HepG2 (cell line): ENCODE data around the gene TBL2. TPM values are rescaled to one million over a fixed set of nuclear protein-coding genes. Genes with fewer than 3 reads are reported as not detected.
A peak's percentile ranks its signal among the peaks of the same experiment; 100 is the strongest.

Source experiments
- CAMTA2 ChIP-seq: sonication (generic); formaldehyde crosslinking; IDR thresholded peaks from 2 replicates; pipeline ENCODE4 v1.4.0; 2020; ENCODE audit warnings: mild to moderate bottlenecking, missing genetic modification reagents, borderline replicate concordance
- CBFB ChIP-seq: sonication (generic); formaldehyde crosslinking; IDR thresholded peaks from 2 replicates; pipeline ENCODE4 v1.4.0; 2020; ENCODE audit warnings: missing genetic modification reagents
- CENPT ChIP-seq: sonication (generic); formaldehyde crosslinking; IDR thresholded peaks from 2 replicates; pipeline ENCODE4 v1.8.0; 2022; ENCODE audit warnings: low read depth, mild to moderate bottlenecking, moderate library complexity, missing genetic modification reagents
- DR1 ChIP-seq: sonication (generic); formaldehyde crosslinking; IDR thresholded peaks from 2 replicates; pipeline ENCODE4 v1.8.0; 2021; ENCODE audit warnings: mild to moderate bottlenecking, missing genetic modification reagents, inconsistent platforms
- KLF6 ChIP-seq: IDR thresholded peaks from 2 replicates; pipeline ENCODE4 v1.8.0; 2016; ENCODE audit warnings: missing biosample characterization, missing genetic modification reagents
- KMT2A ChIP-seq: sonication (generic); formaldehyde crosslinking; IDR thresholded peaks from 2 replicates; pipeline ENCODE4 v1.4.0; 2020; ENCODE audit warnings: missing genetic modification reagents
- NBN ChIP-seq: fragments of 450-650 bp; conservative IDR thresholded peaks from 2 replicates; pipeline ENCODE4 v1.6.1; 2017
- NPAS2 ChIP-seq: sonication (generic); formaldehyde crosslinking; IDR thresholded peaks from 2 replicates; pipeline ENCODE4 v1.8.0; 2022; ENCODE audit warnings: mild to moderate bottlenecking, missing genetic modification reagents, borderline replicate concordance
- RXRB ChIP-seq: IDR thresholded peaks from 2 replicates; pipeline ENCODE4 v1.6.1; 2016; ENCODE audit warnings: borderline replicate concordance, missing genetic modification reagents, missing compliant biosample characterization
- SALL1 ChIP-seq: sonication (generic); formaldehyde crosslinking; IDR thresholded peaks from 2 replicates; pipeline ENCODE4 v1.8.0; 2022; ENCODE audit warnings: mild to moderate bottlenecking, missing genetic modification reagents
- SIN3B ChIP-seq: fragments of 150-350 bp; IDR thresholded peaks from 2 replicates; pipeline ENCODE4 v1.6.1; 2014; ENCODE audit warnings: low read length
- ZFP36L1 ChIP-seq: sonication (generic); formaldehyde crosslinking; IDR thresholded peaks from 2 replicates; pipeline ENCODE4 v1.8.0; 2022; ENCODE audit warnings: mild to moderate bottlenecking, missing genetic modification reagents, moderate library complexity
- ZMYM2 ChIP-seq: sonication (generic); formaldehyde crosslinking; IDR thresholded peaks from 2 replicates; pipeline ENCODE4 v1.8.0; 2022; ENCODE audit warnings: mild to moderate bottlenecking, missing genetic modification reagents
- ZMYM4 ChIP-seq: sonication (generic); formaldehyde crosslinking; IDR thresholded peaks from 2 replicates; pipeline ENCODE4 v1.8.1; 2023; ENCODE audit warnings: mild to moderate bottlenecking, missing genetic modification reagents
- ZNF230 ChIP-seq: sonication (generic); formaldehyde crosslinking; IDR thresholded peaks from 2 replicates; pipeline ENCODE4 v1.4.0; 2020; ENCODE audit warnings: mild to moderate bottlenecking, missing genetic modification reagents
- ZNF441 ChIP-seq: sonication (generic); formaldehyde crosslinking; IDR thresholded peaks from 2 replicates; pipeline ENCODE4 v1.7.0; 2021; ENCODE audit warnings: missing genetic modification reagents, borderline replicate concordance
- ZNF605 ChIP-seq: sonication (generic); formaldehyde crosslinking; IDR thresholded peaks from 2 replicates; pipeline ENCODE4 v1.8.0; 2022; ENCODE audit warnings: mild to moderate bottlenecking, missing genetic modification reagents
- ZNF772 ChIP-seq: sonication (generic); formaldehyde crosslinking; IDR thresholded peaks from 2 replicates; pipeline ENCODE4 v1.5.0; 2020; ENCODE audit warnings: mild to moderate bottlenecking, missing genetic modification reagents
- ZSCAN9 ChIP-seq: IDR thresholded peaks from 2 replicates; pipeline ENCODE4 v1.6.1; 2016; ENCODE audit warnings: borderline replicate concordance
- polyA plus RNA-seq, 8 experiments: library from polyadenylated mRNA; depleted of rRNA in 3 of 8; stranded (reverse) in 7 of 8; unstranded in 1 of 8; fragments of >200 nt; fragmentation: Illumina TruSeq in 4 of 8; extraction: Trizol in 4 of 8; gene quantifications; 2 replicates each; pipeline versions ENCODE4 v1.2.1 to v1.2.3, GENCODE V29; 2011 to 2016; ENCODE audit warnings: low read depth in 4 of 8, missing spikeins in 1 of 8, mixed read lengths in 1 of 8; ENCODE audit not compliant: insufficient read depth in 1 of 8
- total RNA-seq, 5 experiments: library from RNA; depleted of rRNA; stranded (reverse); fragments of >200 nt; fragmentation: Illumina TruSeq; extraction: Trizol; gene quantifications; 2 replicates each; pipeline ENCODE4 v1.2.3, GENCODE V29; 2016; ENCODE audit warnings: low read depth in 1 of 5
- TF ChIP-seq, protein P1 (sequence below): sonication (generic); formaldehyde crosslinking; IDR thresholded peaks from 2 replicates; pipeline ENCODE4 v1.4.0; 2020; ENCODE audit warnings: missing genetic modification reagents, mild to moderate bottlenecking, borderline replicate concordance
- TF ChIP-seq, protein P2 (sequence below): sonication (generic); formaldehyde crosslinking; IDR thresholded peaks from 2 replicates; pipeline ENCODE4 v1.4.0; 2020; ENCODE audit warnings: missing genetic modification reagents
- TF ChIP-seq, protein P3 (sequence below): sonication (generic); formaldehyde crosslinking; IDR thresholded peaks from 2 replicates; pipeline ENCODE4 v1.5.0; 2020; ENCODE audit warnings: mild to moderate bottlenecking, missing genetic modification reagents

TBL2 gene
- total and polyA plus RNA-seq, 2 of the 13 experiments (the other 11 are each of a cell fraction or from before 2014, with no cell fraction given) = 43.4 to 47.2 TPM

DNA sequence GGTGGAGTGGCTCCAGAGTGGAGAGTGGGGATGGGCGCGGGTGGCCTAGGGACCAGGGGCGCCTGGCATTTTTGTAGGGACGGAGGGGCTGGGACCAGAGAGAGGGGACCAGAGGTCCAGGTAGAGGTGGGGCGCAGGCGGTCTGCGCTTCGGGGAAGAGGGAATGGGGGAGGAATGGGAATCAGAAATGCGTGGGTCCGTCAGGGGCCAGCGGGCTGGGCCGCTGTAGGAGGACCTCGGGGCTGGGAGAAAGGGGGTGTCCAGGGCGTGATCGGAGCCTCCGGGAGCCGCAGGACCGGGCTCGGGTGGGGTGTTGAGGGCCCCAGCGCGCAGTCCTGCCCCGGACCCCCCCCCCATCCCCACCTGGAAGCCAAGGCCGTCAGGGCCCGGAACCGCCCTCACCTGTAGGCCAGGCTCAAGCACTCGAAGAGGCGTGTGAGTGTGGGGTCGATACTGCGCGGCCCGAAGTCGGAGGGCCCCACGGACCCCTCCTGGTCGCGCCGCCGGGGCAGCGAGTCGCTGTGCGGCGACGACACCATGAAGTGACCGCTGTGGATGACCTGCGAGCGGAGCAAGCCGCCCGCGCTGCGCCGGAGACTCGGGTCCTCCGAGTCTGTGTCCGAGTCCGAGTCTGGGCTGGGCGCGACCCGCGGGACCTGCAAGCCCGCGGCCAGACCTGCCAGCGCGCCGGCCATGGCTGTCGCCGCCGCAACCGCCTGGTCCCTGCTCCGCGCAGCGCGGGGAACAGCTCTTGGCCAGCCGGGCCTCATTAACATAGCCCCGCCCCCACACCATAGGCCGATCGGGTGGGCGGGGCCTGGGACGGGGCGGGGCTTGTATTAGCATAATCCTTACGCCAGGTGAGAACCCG is 45.7 kb upstream of the TBL2 start, which contains the start of gene MLXIPL (continued):
- no peak for TF ChIP-seq CENPT (CRISPR knock-in tag)
- TF ChIP-seq ZFP36L1 = no peak
- TF ChIP-seq ZMYM2 = no peak
- TF ChIP-seq SALL1 = peak; percentile 86
- peak; percentile 56; the same call in 1 of the 2 replicates for TF ChIP-seq ZSCAN9 (CRISPR knock-in tag)
- TF ChIP-seq ZNF605 = no peak; the same call in 1 of the 2 replicates
- peak; percentile 30; the same call in 1 of the 2 replicates for TF ChIP-seq RXRB (CRISPR knock-in tag)
- no peak for TF ChIP-seq SIN3B
- peak; percentile 67; the same call in 1 of the 2 replicates for TF ChIP-seq CBFB (CRISPR knock-in tag)
- TF ChIP-seq, protein P1, sequence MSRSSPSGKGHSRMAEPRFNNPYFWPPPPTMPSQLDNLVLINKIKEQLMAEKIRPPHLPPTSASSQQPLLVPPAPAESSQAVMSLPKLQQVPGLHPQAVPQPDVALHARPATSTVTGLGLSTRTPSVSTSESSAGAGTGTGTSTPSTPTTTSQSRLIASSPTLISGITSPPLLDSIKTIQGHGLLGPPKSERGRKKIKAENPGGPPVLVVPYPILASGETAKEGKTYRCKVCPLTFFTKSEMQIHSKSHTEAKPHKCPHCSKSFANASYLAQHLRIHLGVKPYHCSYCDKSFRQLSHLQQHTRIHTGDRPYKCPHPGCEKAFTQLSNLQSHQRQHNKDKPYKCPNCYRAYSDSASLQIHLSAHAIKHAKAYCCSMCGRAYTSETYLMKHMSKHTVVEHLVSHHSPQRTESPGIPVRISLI (CRISPR knock-in tag) = no peak
- TF ChIP-seq, protein P2, sequence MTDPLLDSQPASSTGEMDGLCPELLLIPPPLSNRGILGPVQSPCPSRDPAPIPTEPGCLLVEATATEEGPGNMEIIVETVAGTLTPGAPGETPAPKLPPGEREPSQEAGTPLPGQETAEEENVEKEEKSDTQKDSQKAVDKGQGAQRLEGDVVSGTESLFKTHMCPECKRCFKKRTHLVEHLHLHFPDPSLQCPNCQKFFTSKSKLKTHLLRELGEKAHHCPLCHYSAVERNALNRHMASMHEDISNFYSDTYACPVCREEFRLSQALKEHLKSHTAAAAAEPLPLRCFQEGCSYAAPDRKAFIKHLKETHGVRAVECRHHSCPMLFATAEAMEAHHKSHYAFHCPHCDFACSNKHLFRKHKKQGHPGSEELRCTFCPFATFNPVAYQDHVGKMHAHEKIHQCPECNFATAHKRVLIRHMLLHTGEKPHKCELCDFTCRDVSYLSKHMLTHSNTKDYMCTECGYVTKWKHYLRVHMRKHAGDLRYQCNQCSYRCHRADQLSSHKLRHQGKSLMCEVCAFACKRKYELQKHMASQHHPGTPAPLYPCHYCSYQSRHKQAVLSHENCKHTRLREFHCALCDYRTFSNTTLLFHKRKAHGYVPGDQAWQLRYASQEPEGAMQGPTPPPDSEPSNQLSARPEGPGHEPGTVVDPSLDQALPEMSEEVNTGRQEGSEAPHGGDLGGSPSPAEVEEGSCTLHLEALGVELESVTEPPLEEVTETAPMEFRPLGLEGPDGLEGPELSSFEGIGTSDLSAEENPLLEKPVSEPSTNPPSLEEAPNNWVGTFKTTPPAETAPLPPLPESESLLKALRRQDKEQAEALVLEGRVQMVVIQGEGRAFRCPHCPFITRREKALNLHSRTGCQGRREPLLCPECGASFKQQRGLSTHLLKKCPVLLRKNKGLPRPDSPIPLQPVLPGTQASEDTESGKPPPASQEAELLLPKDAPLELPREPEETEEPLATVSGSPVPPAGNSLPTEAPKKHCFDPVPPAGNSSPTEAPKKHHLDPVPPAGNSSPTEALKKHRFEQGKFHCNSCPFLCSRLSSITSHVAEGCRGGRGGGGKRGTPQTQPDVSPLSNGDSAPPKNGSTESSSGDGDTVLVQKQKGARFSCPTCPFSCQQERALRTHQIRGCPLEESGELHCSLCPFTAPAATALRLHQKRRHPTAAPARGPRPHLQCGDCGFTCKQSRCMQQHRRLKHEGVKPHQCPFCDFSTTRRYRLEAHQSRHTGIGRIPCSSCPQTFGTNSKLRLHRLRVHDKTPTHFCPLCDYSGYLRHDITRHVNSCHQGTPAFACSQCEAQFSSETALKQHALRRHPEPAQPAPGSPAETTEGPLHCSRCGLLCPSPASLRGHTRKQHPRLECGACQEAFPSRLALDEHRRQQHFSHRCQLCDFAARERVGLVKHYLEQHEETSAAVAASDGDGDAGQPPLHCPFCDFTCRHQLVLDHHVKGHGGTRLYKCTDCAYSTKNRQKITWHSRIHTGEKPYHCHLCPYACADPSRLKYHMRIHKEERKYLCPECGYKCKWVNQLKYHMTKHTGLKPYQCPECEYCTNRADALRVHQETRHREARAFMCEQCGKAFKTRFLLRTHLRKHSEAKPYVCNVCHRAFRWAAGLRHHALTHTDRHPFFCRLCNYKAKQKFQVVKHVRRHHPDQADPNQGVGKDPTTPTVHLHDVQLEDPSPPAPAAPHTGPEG (CRISPR knock-in tag) = peak; percentile 86; the same call in 1 of the 2 replicates
- peak; percentile 61; the same call in 1 of the 2 replicates for TF ChIP-seq ZNF441
- TF ChIP-seq CAMTA2 (CRISPR knock-in tag) = peak; percentile 68; the same call in 1 of the 2 replicates
- no peak for TF ChIP-seq NBN
- TF ChIP-seq, protein P3, sequence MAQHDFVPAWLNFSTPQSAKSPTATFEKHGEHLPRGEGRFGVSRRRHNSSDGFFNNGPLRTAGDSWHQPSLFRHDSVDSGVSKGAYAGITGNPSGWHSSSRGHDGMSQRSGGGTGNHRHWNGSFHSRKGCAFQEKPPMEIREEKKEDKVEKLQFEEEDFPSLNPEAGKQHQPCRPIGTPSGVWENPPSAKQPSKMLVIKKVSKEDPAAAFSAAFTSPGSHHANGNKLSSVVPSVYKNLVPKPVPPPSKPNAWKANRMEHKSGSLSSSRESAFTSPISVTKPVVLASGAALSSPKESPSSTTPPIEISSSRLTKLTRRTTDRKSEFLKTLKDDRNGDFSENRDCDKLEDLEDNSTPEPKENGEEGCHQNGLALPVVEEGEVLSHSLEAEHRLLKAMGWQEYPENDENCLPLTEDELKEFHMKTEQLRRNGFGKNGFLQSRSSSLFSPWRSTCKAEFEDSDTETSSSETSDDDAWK = no peak
- TF ChIP-seq ZNF230 = 0 out of 2 replicates have a peak, but pooled peaks have one; percentile 30
- TF ChIP-seq KMT2A = peak; percentile 54; the same call in 1 of the 2 replicates
- TF ChIP-seq DR1 (CRISPR knock-in tag) = peak; percentile 96
- TF ChIP-seq ZMYM4 = peak; percentile 65; the same call in 1 of the 2 replicates
- no peak for TF ChIP-seq NPAS2 (CRISPR knock-in tag)
- peak; percentile 84 for TF ChIP-seq KLF6
- peak; percentile 49; the same call in 1 of the 2 replicates for TF ChIP-seq ZNF772 (CRISPR knock-in tag)
